ENCODE data around the gene OR4D9. TPM values are rescaled to one million over a fixed set of nuclear protein-coding genes. Genes with fewer than 3 reads are reported as not detected.
A peak's percentile ranks its signal among the peaks of the same experiment; 100 is the strongest.

Gene OR4D9
- total and polyA plus RNA-seq, 10 of the 15 experiments (the other 5 are each of a cell fraction or from before 2014, with no cell fraction given), result not detected

- no peak for TF ChIP-seq NR2F1 (conservative IDR thresholded peaks at IDR 0.05)
- TF ChIP-seq CEBPZ (IDR thresholded peaks at IDR 0.05; ENCODE audit: low read depth, low read length), result no peak
- TF ChIP-seq LARP7 (IDR thresholded peaks at IDR 0.05), result no peak
- TF ChIP-seq CBX5 (IDR thresholded peaks at IDR 0.05; ENCODE audit: low read depth), result peak; percentile 8; the same call in 1 of the 2 replicates
- no peak for TF ChIP-seq ELK1 (IDR thresholded peaks at IDR 0.05; ENCODE audit: low read depth, low read length)
- TF ChIP-seq RCOR1 (conservative IDR thresholded peaks at IDR 0.05; ENCODE audit: low read depth, low read length), result no peak
- TF ChIP-seq IRF5 (IDR thresholded peaks at IDR 0.05; ENCODE audit: borderline replicate concordance), result no peak
- no peak for TF ChIP-seq TCF7 (IDR thresholded peaks at IDR 0.05; ENCODE audit: borderline replicate concordance)
- TF ChIP-seq ZNF687 (IDR thresholded peaks at IDR 0.05), result peak; percentile 81
- no peak for TF ChIP-seq ATF2 (IDR thresholded peaks at IDR 0.05; ENCODE audit: low read length)
- no peak for TF ChIP-seq SUZ12 (IDR thresholded peaks at IDR 0.05; ENCODE audit: unreplicated experiment)
- no peak for TF ChIP-seq MEF2A (IDR thresholded peaks at IDR 0.05; ENCODE audit: insufficient read depth, low read depth, low read length)
- TF ChIP-seq SREBF1 (IDR thresholded peaks at IDR 0.05; ENCODE audit: low read length), result no peak
- no peak; the same call in 1 of the 2 replicates for TF ChIP-seq NBN (IDR thresholded peaks at IDR 0.05)
- no peak for TF ChIP-seq KAT2A (conservative IDR thresholded peaks at IDR 0.05; ENCODE audit: control insufficient read depth, low read depth, low read length)
- TF ChIP-seq PML (IDR thresholded peaks at IDR 0.05; ENCODE audit: low read length), result no peak; the same call in 1 of the 2 replicates
- no peak for TF ChIP-seq TBL1XR1 (IDR thresholded peaks at IDR 0.05; ENCODE audit: low read depth, low read length)
- TF ChIP-seq NR2C1 (IDR thresholded peaks at IDR 0.05), result no peak
Measured at GRCh38 chr11:59560702-59561473, 49.5 kb downstream of the OR4D9 start (continued).

All from GM12878 (cell line).